ENCODE results near the gene ZNF778.
"Not testable (repeated sequence)": the region's sequence is repeated elsewhere in the genome, so short reads cannot be mapped to it uniquely, and the experiment has no call there.

Gene ZNF778

DNA sequence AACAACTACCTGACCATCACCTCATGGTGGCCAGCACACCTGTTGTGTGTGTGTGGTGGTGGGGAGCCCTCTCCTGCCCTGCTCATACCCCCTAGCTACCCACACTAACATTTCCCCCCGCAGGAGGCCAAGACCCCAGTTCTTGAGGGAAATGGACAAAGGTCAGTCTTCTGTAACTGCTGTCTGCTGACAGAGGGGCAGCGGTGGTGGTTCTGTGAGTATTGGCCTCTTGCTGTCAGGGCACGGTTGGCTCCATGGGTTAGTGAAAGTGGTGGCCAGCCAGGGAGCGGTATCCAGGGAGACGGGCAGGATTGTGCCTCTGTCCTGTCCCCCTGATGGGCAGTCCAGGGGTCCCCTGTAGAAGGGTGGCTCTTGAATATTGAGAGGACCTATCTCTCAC lies 26.2 kb downstream of the ZNF778 start:
- no peak overlapping the region for H2BK15ac ChIP-seq (ENCODE audit: low read depth, poor library complexity, severe bottlenecking)
- no peak overlapping the region for H3K9ac ChIP-seq (ENCODE audit: low read length)
- no peak overlapping the region for H2AK5ac ChIP-seq (ENCODE audit: low read length, severe bottlenecking)
- peaks cover 8% of the 10 kb centered on the region for H3K79me1 ChIP-seq (replicated peaks; ENCODE audit: low read length, poor library complexity, severe bottlenecking)
- H3K23ac ChIP-seq (ENCODE audit: low read length in 2 of 2), result no peak overlapping the region
- H2BK12ac ChIP-seq (ENCODE audit: low read length in 2 of 2), result no peak overlapping the region
- H2BK5ac ChIP-seq (ENCODE audit: low read depth, low read length, poor library complexity, severe bottlenecking), result peak overlapping the region; percentile 22
- 95% methylated on average over 5 of the region's 5 CpGs for WGBS
- no peak overlapping the region for H2AFZ ChIP-seq (ENCODE audit: low read depth, low read length)
- no peaks in the 10 kb centered on the region for H3K9me3 ChIP-seq (ENCODE audit: control insufficient read depth, low read length)
- H3K4me3 ChIP-seq (ENCODE audit: insufficient read depth in 1 of 2, low read depth in 1 of 2, low read length in 2 of 2), result no peak overlapping the region
- peaks cover 18% of the 10 kb centered on the region for H3K4me1 ChIP-seq (ENCODE audit: control insufficient read depth, insufficient read depth, low read depth, low read length)
- H3K4me2 ChIP-seq (ENCODE audit: low read length, poor library complexity, severe bottlenecking), result no peak overlapping the region
- H4K8ac ChIP-seq (ENCODE audit: low read length), result peak overlapping the region; percentile 72
- H3K27ac ChIP-seq (ENCODE audit: low read length, poor library complexity, severe bottlenecking), result no peak overlapping the region
- no peak overlapping the region for H4K91ac ChIP-seq (ENCODE audit: low read length)
- DNase-seq, result no peak
- no peaks in the 10 kb centered on the region for H3K36me3 ChIP-seq (ENCODE audit: control insufficient read depth in 1 of 2, insufficient read depth in 2 of 2, low read depth in 1 of 2, low read length in 2 of 2)
- no peaks in the 10 kb centered on the region for H3K27me3 ChIP-seq (ENCODE audit: control insufficient read depth in 1 of 2, insufficient read depth in 1 of 2, low read length in 2 of 2)
- H3K18ac ChIP-seq (ENCODE audit: low read depth in 1 of 2, low read length in 2 of 2), result no peak overlapping the region
- no peak overlapping the region for H3K14ac ChIP-seq (ENCODE audit: low read length in 2 of 2)
- no peak overlapping the region for H3K4ac ChIP-seq (ENCODE audit: low read depth in 1 of 2, low read length in 2 of 2)
- no peak overlapping the region for H2BK120ac ChIP-seq (ENCODE audit: low read depth, low read length)

DNA sequence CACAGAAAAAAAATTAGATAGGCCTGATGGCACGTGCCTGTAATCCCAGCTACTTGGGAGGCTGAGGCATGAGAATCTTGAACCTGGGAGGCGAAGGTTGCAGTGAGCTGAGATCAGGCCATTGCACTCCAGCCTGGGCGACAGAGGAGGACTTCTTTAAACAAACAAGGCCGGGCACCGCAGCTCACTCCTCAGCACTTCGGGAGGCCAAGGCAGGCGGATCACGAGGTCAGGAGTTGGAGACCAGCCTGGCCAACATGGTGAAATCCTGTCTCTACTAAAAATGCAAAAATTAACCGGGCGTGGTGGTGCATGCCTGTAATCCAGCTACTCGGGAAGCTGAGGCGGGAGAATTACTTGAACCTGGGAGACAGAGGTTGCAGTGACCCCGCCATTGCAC lies 26.8 kb downstream of the ZNF778 start:
- H3K23ac ChIP-seq (ENCODE audit: low read length in 2 of 2); DNase-seq; H2BK120ac ChIP-seq (ENCODE audit: low read depth, low read length); H3K4me2 ChIP-seq (ENCODE audit: low read length, poor library complexity, severe bottlenecking); H3K4ac ChIP-seq (ENCODE audit: low read depth in 1 of 2, low read length in 2 of 2); H2AFZ ChIP-seq (ENCODE audit: low read depth, low read length); H4K8ac ChIP-seq (ENCODE audit: low read length); H3K4me3 ChIP-seq (ENCODE audit: insufficient read depth in 1 of 2, low read depth in 1 of 2, low read length in 2 of 2); H2BK5ac ChIP-seq (ENCODE audit: low read depth, low read length, poor library complexity, severe bottlenecking); H3K36me3 ChIP-seq (ENCODE audit: control insufficient read depth in 1 of 2, insufficient read depth in 2 of 2, low read depth in 1 of 2, low read length in 2 of 2); H3K9me3 ChIP-seq (ENCODE audit: control insufficient read depth, low read length); H3K18ac ChIP-seq (ENCODE audit: low read depth in 1 of 2, low read length in 2 of 2); H2AK5ac ChIP-seq (ENCODE audit: low read length, severe bottlenecking); H2BK15ac ChIP-seq (ENCODE audit: low read depth, poor library complexity, severe bottlenecking); H3K27me3 ChIP-seq (ENCODE audit: control insufficient read depth in 1 of 2, insufficient read depth in 1 of 2, low read length in 2 of 2); H4K91ac ChIP-seq (ENCODE audit: low read length); H3K9ac ChIP-seq (ENCODE audit: low read length); H3K79me1 ChIP-seq (replicated peaks; ENCODE audit: low read length, poor library complexity, severe bottlenecking); H2BK12ac ChIP-seq (ENCODE audit: low read length in 2 of 2); H3K14ac ChIP-seq (ENCODE audit: low read length in 2 of 2); H3K27ac ChIP-seq (ENCODE audit: low read length, poor library complexity, severe bottlenecking): not testable (repeated sequence)
- WGBS, result 87% methylated on average over 13 of the region's 13 CpGs
- H3K4me1 ChIP-seq (ENCODE audit: control insufficient read depth, insufficient read depth, low read depth, low read length), result peaks cover 18% of the 10 kb centered on the region

DNA sequence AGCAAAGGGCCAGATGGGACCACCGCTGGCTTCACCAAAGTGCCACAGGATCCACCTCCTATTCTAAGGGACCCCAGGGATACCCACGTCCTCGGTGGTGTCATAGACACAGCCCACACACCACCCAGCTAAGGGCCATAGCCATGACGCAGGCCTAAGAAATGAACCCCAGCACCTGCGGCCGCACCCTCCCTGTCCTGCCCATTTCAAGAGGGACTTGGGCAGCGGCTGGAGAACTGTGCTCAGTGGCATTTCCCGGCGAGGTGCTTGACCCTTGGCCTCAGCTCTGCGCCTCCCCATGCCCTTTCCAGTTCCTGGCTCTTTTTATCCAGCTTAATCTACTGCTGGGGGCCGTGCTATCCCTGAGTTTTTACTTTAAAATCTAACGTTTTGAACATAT lies 27.3 kb downstream of the ZNF778 start:
- Histone ChIP-seq H2BK15ac (ENCODE audit: low read depth, poor library complexity, severe bottlenecking) (no peak overlapping the region), H3K4me2 (ENCODE audit: low read length, poor library complexity, severe bottlenecking) (no peak overlapping the region), H3K23ac (ENCODE audit: low read length in 2 of 2) (no peak overlapping the region), H2AK5ac (ENCODE audit: low read length, severe bottlenecking) (no peak overlapping the region), H3K27ac (ENCODE audit: low read length, poor library complexity, severe bottlenecking) (no peak overlapping the region), H3K27me3 (ENCODE audit: control insufficient read depth in 1 of 2, insufficient read depth in 1 of 2, low read length in 2 of 2) (no peaks in the 10 kb centered on the region), H3K4me1 (ENCODE audit: control insufficient read depth, insufficient read depth, low read depth, low read length) (peaks cover 18% of the 10 kb centered on the region), H3K36me3 (ENCODE audit: control insufficient read depth in 1 of 2, insufficient read depth in 2 of 2, low read depth in 1 of 2, low read length in 2 of 2) (no peaks in the 10 kb centered on the region), H3K4ac (ENCODE audit: low read depth in 1 of 2, low read length in 2 of 2) (no peak overlapping the region), H3K9me3 (ENCODE audit: control insufficient read depth, low read length) (no peaks in the 10 kb centered on the region), H2BK12ac (ENCODE audit: low read length in 2 of 2) (no peak overlapping the region), H2AFZ (ENCODE audit: low read depth, low read length) (no peak overlapping the region), H3K4me3 (ENCODE audit: insufficient read depth in 1 of 2, low read depth in 1 of 2, low read length in 2 of 2) (no peak overlapping the region), H3K18ac (ENCODE audit: low read depth in 1 of 2, low read length in 2 of 2) (no peak overlapping the region), H3K79me1 (replicated peaks; ENCODE audit: low read length, poor library complexity, severe bottlenecking) (peaks cover 8% of the 10 kb centered on the region), H2BK120ac (ENCODE audit: low read depth, low read length) (no peak overlapping the region), H3K14ac (ENCODE audit: low read length in 2 of 2) (no peak overlapping the region), H4K91ac (ENCODE audit: low read length) (peak overlapping the region; percentile 71), H3K9ac (ENCODE audit: low read length) (no peak overlapping the region), H4K8ac (ENCODE audit: low read length) (no peak overlapping the region), H2BK5ac (ENCODE audit: low read depth, low read length, poor library complexity, severe bottlenecking) (no peak overlapping the region)
- DNase-seq, result no peak
- 82% methylated on average over 9 of the region's 12 CpGs for WGBS

DNA sequence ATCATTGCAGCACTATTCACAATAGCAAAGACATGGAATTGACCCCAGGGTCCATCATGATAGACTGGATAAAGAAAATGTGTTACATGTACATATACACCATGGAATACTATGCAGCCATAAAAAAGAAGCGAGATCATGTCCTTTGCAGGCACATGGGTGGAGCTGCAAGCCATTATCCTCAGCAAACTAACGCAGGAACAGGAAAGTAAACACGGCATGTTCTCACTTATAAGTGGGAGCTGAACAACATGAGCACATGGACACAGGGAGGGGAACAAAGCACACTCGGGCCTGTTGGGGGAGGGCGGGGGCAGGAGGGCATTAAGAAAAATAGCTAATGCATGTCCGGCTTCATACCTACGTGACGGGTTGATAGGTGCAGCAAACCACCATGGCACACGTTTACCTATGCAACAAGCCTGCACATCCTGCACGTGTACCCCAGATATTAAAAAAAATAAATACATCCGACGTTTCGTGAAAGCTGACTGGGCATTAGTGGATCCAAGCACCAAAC lies 28.9 kb downstream of the ZNF778 start:
- peak overlapping the region; percentile 21 for H4K8ac ChIP-seq (ENCODE audit: low read length)
- no peak for DNase-seq
- no peak overlapping the region for H2AFZ ChIP-seq (ENCODE audit: low read depth, low read length)

More for the DNA sequence above, 28.9 kb downstream of the ZNF778 start:
- H3K9me3 ChIP-seq (ENCODE audit: control insufficient read depth, low read length), result no peaks in the 10 kb centered on the region
- no peak overlapping the region for H2BK5ac ChIP-seq (ENCODE audit: low read depth, low read length, poor library complexity, severe bottlenecking)
- no peak overlapping the region for H2BK120ac ChIP-seq (ENCODE audit: low read depth, low read length)
- peak overlapping the region; percentile 78 for H3K9ac ChIP-seq (ENCODE audit: low read length)
- no peaks in the 10 kb centered on the region for H3K36me3 ChIP-seq (ENCODE audit: control insufficient read depth in 1 of 2, insufficient read depth in 2 of 2, low read depth in 1 of 2, low read length in 2 of 2)
- H3K14ac ChIP-seq (ENCODE audit: low read length in 2 of 2), result peak overlapping the region in 1 of 2 experiments; percentile 53
- 83% methylated on average over 13 of the region's 13 CpGs for WGBS
- H3K4me1 ChIP-seq (ENCODE audit: control insufficient read depth, insufficient read depth, low read depth, low read length), result peaks cover 14% of the 10 kb centered on the region
- H2BK12ac ChIP-seq (ENCODE audit: low read length in 2 of 2), result no peak overlapping the region
- H3K4me3 ChIP-seq (ENCODE audit: insufficient read depth in 1 of 2, low read depth in 1 of 2, low read length in 2 of 2), result peak overlapping the region in 1 of 2 experiments; percentile 74
- no peak overlapping the region for H2AK5ac ChIP-seq (ENCODE audit: low read length, severe bottlenecking)
- H3K23ac ChIP-seq (ENCODE audit: low read length in 2 of 2), result no peak overlapping the region
- H2BK15ac ChIP-seq (ENCODE audit: low read depth, poor library complexity, severe bottlenecking), result no peak overlapping the region
- peaks cover 8% of the 10 kb centered on the region for H3K79me1 ChIP-seq (replicated peaks; ENCODE audit: low read length, poor library complexity, severe bottlenecking)
- no peak overlapping the region for H3K27ac ChIP-seq (ENCODE audit: low read length, poor library complexity, severe bottlenecking)
- H3K4me2 ChIP-seq (ENCODE audit: low read length, poor library complexity, severe bottlenecking), result peak overlapping the region; percentile 72
- no peaks in the 10 kb centered on the region for H3K27me3 ChIP-seq (ENCODE audit: control insufficient read depth in 1 of 2, insufficient read depth in 1 of 2, low read length in 2 of 2)
- no peak overlapping the region for H4K91ac ChIP-seq (ENCODE audit: low read length)
- H3K4ac ChIP-seq (ENCODE audit: low read depth in 1 of 2, low read length in 2 of 2), result no peak overlapping the region
- H3K18ac ChIP-seq (ENCODE audit: low read depth in 1 of 2, low read length in 2 of 2), result no peak overlapping the region
